Fibroblast of the aortic adventitia (primary cell): ENCODE data around the gene LRRC32. TPM values are rescaled to one million over a fixed set of nuclear protein-coding genes. Genes with fewer than 3 reads are reported as not detected.

Source experiments
- DNase-seq: peaks from one replicate; pipeline ENCODE4 v3.0.0-alpha.2; 2010; ENCODE audit warnings: low read depth
- H3K4me3 ChIP-seq: 2 replicates; pipeline ENCODE4 v1.5.1; 2011; ENCODE audit warnings: low read depth, mild to moderate bottlenecking, control low read depth, low read length, moderate library complexity
- CTCF ChIP-seq: IDR thresholded peaks from 2 replicates; pipeline ENCODE4 v1.5.1; 2011; ENCODE audit warnings: mild to moderate bottlenecking, low read length, control low read depth, inconsistent platforms; ENCODE audit not compliant: insufficient read depth
- total RNA-seq: library from RNA; depleted of rRNA; stranded (reverse); fragments of >200 nt; gene quantifications from 2 replicates; pipeline ENCODE4 v1.2.3, GENCODE V29; 2012; ENCODE audit warnings: low replicate concordance

The LRRC32 gene
- total RNA-seq, 1 donor = 30.0 TPM

GRCh38 chr11:76694664-76695063 is 24.1 kb upstream of the LRRC32 start:
- H3K4me3 ChIP-seq = no peak overlapping the region
- peak; percentile 76 for DNase-seq
- no peak for TF ChIP-seq CTCF

GRCh38 chr11:76693806-76694205 is 23.3 kb upstream of the LRRC32 start:
- no peak overlapping the region for H3K4me3 ChIP-seq
- no peak for DNase-seq
- TF ChIP-seq CTCF = no peak

GRCh38 chr11:76692956-76693355 is 22.4 kb upstream of the LRRC32 start:
- DNase-seq = no peak
- H3K4me3 ChIP-seq = no peak overlapping the region
- TF ChIP-seq CTCF = no peak

- DNase-seq = no peak
- no peak for TF ChIP-seq CTCF
- no peak overlapping the region for H3K4me3 ChIP-seq
Measured at GRCh38 chr11:76691655-76692054, 21.1 kb upstream of the LRRC32 start.

GRCh38 chr11:76690736-76691135 is 20.2 kb upstream of the LRRC32 start:
- TF ChIP-seq CTCF = no peak
- DNase-seq = peak; percentile 72
- H3K4me3 ChIP-seq = no peak overlapping the region

GRCh38 chr11:76689313-76690260 is 19.0 kb upstream of the LRRC32 start:
- no peak overlapping the region for H3K4me3 ChIP-seq
- no peak for TF ChIP-seq CTCF
- DNase-seq = no peak
